Measurements from ENCODE around the gene HUS1.
A peak's percentile ranks its signal among the peaks of the same experiment; 100 is the strongest.

The HUS1 gene

DNA sequence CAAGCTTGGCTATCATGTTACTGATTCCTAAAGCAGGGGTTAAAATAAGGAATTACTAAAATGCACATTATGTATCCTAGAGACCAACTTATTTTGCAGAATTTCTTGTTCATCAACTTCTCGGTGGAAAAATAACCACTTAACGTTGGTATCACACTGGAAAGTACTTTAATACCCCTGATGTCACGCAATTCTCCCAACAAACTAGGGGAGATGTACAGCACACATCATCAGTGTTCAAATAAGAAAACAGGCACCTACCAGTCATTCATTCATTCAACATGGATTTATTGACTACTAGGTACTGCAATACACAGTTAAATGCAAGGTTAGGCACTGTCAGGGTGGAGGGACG lies 648 bp downstream of the HUS1 start:
- no peak for DNase-seq

- DNase-seq, result no peak
Observed at GRCh38 chr7:47973739-47974138, 5.7 kb downstream of the HUS1 start.

- no peak for DNase-seq
Observed at GRCh38 chr7:47970761-47971160, 8.7 kb downstream of the HUS1 start.

- DNase-seq, result peak; percentile 6 to 63
Observed at GRCh38 chr7:47968847-47969774, 10.3 kb downstream of the HUS1 start.

GRCh38 chr7:47967708-47968107 lies 11.7 kb downstream of the HUS1 start:
- no peak for DNase-seq

- no peak for DNase-seq
Observed at GRCh38 chr7:47967123-47967522, 12.3 kb downstream of the HUS1 start.

DNA sequence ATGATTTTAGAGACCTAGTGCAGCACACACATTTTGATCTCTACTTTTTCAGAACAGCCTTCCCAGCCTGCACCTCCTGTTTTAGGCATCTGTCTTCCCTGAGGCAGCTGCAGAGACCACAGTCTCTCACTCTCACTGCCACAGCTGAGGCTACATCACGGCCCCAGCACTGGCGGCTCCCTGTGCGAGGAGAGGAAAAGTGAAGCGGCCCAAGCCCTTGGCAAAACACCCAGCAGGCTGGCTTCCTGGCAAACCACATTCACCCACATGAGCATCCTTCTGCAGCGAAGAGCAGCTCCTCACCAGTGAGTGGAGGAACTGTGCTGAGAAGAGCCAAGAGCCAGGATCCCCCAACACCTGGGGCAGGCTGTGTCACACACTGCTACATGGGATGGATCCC lies 14.0 kb downstream of the HUS1 start:
- no peak for DNase-seq

DNA sequence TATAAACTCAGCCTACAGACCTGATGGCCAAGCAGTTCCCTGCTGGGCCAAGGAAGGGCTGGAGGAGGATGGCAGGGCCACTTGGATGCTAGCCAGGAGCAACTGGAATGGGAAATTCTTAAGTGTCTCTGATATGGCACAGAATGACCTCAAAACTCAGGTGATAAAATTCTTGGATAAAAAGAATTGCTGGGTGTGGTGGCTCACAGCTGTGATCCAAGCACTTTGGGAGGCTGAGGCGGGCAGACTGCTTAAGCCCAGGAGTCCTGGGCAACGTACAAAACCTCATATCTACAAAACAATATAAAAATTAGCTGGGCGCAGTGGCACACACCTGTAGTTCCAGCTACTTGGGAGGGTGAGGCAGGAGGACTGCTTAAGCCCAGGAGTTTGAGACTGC lies 17.2 kb downstream of the HUS1 start:
- no peak for DNase-seq

DNA sequence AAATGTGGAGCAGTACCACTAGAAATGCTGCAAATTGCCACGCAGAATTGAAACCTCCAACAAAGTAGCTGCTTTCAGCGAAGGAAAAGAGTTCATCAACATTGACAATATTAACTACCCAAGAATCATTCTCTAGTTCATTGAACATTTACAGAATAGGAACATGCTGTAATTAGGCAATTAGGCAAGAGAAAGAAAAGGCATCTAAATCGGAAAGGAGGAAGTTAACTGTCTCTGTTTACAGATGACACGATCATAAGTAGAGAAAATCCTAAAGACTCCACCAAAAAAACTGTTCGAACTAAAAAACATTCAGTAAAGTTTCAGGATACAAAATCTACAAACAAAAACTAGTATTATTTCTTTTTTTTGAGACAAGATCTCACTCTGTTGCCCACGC lies 22.3 kb downstream of the HUS1 start:
- no peak for DNase-seq

DNA sequence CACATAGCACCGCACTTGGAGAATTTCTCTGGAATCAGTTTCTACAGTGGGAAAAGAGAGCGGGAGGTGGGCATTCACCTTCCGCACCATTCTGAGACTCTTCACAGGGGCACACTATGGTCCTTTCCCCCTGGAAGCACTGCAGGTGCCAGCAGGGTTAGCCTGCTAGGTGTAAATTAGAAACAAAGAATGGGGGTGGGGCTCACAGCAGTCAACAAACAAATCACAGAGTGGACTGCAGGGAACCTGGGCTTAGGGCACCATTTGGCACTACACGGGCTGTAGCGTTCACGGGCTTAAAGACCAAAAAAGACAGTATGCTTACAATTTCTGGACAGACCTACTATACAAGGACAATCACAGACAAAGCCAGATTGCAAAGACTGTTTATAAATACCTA lies 23.2 kb downstream of the HUS1 start:
- no peak for DNase-seq

GRCh38 chr7:47954231-47954911 lies 25.0 kb downstream of the HUS1 start:
- no peak for DNase-seq

DNA sequence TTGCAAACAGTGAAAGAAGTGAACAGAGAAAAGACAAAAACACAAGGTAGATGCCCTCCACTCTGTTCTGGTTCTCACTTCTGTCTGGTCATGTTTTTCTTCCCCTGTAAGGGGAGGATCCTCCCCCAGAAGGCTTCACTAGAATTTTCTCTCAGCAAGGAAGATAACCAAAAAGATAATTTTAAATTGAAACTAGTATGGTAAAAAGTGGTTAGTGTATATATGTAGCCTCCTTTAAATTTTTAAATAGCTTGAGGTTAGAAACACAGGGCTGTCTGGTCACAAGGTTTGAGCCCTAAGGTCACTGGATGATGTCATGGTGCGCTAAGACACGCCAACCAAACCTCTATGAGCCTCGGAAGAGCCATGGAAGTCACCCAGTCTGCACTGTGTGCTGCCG lies 25.6 kb downstream of the HUS1 start:
- no peak for DNase-seq

GRCh38 chr7:47952224-47952623 lies 27.2 kb downstream of the HUS1 start:
- DNase-seq, result no peak

GRCh38 chr7:47951374-47951773 lies 28.0 kb downstream of the HUS1 start:
- DNase-seq, result no peak

DNA sequence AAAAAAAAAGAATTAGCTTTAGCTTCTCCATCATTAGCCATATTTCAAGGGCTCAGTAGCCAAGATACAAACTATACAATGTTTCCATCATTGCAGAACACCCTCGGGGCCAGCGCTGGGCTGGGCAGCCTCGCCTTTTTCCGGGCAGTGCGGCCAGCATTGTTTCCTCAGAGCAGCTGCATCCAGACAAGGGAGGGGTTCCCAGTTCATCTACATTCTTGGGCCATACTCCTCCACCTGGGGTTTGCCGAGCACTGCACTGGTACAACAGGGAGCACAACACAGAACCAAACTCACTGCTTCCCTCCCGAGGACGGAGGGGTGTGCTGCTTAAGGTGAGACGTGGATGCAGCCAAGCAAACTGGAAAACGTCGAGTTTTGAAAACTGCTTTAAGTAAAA lies 28.7 kb downstream of the HUS1 start:
- DNase-seq, result no peak

DNA sequence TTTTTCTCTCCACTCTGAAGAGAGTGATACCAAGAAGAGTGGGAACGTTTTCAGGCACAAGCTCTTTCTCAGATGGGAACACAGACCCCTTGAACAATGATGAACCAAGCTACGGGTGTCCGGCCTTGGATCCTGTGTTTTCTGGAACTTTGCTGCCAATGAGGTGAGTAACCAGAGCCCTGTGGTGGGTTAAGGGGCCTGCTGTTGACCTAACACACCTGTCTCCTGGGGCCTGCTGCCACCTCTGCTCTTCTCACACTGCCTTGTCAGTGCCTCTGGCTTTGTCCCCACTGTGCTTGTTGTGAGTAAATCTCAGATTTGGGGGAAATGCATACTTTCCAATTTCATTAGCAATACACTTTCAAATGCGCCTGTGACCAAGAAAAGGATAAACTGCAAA lies 29.7 kb downstream of the HUS1 start:
- DNase-seq, result no peak

GRCh38 chr7:47948141-47948790 lies 31.1 kb downstream of the HUS1 start, which contains the start of gene PKD1L1:
TSS of gene PKD1L1 (minus strand) at chr7:47948466. CDS start at chr7:47948440, 26 bp downstream.
- DNase-seq, result no peak

DNA sequence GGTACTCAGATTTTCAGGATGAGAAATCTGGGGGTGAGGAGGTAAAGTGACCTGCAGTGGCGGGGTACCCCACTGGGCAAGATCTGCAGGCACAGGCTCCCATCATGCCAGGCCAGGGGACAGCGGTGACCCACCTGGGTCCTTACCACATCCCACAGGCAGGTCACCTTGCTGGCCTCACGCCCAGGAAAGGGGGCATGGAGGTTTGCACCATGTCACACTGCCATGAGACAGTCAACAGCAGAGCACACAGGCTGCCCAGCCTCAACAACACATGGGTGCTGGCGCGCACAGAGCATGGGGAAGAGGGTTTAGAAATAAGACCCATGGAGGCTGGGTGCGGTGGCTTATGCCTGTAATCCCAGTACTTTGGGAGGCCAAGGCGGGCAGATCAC lies 32.1 kb downstream of the HUS1 start:
- DNase-seq, result no peak

- DNase-seq, result no peak
Observed at GRCh38 chr7:47946581-47947354, 32.6 kb downstream of the HUS1 start.

DNA sequence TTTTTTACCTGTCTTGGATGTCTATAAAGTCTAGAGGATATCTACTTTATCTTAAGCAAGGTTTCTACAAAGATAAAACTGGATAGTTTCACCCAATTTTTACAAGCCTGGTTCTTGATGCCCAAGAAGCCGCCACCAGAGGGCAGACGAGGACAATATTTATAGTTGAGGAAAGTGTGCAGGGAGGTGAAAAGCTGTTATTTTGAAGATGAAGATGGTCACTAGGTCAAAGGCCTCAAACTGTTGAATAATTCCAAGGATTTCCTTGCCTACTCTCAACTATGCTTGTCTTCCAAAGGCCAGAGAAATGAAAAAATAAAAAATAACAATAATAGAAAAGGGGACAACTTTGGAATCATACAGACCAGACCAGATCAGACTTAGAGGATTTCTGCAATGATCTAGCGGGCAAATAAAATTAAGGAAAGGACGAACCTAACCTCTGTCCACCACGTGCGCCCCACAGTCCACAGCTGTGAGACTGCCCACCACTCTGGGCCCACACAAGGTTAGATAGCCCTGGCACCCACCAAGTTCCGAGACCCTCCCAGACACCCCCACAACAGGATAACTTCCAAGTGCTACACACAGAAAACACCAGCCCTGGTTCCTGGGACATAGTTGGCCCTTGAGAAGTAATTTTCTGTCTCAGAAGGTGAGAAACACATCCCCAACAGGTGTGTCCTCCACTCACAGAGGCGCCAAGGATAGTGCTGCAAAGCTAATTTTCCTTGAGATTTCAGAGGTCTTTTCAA lies 34.0 kb downstream of the HUS1 start:
- DNase-seq, result peak; percentile 70 to 72

DNA sequence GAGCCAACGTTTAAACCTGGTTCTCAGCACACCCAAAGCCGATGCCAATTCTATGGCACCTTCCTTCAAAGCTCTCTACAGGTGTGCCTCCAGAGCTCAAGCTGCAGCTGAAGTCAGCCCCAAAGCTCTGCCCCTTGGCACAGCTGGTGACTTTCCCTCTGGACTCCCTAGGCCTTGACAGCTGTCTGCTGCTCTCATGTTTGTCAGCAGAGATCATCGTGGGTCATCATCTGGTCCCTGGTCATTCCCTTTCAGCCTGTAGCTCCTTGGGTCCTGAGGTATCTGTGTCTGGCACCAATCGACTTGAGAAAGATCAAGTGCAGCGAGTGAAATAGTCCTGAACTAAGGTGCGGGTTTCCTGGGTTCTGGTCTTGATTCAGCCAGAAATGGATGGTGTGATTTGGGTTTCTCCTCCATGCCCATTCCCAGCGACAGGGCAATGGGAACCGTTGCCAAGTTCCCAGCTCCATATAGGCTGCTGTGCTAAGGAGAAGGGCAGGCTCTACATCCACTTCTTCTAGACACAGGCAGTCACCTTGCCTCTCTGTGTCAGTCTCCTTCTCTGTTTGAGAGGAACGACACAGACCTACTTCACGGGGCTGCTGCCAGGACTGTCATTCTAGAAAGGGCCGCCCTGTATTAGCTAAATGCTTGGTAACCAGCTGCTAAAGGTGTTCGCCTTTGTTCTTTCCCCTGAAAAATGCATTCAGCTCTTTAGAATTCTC lies 34.7 kb downstream of the HUS1 start:
- no peak for DNase-seq

All from NCI-H446 (cell line).